Sigmoid colon (tissue), 7 donors: Measurements from ENCODE around the gene TNFRSF13B. TPM values are rescaled to one million over a fixed set of nuclear protein-coding genes. Genes with fewer than 3 reads are reported as not detected.
"Not testable (repeated sequence)": the region's sequence is repeated elsewhere in the genome, so short reads cannot be mapped to it uniquely, and the experiment has no call there.

ENCODE experiments used
- DNase-seq: peaks from one replicate; pipeline ENCODE4 v3.0.0-alpha.2; 2019
- H3K27ac ChIP-seq, 4 donors: fragments of 200-600 bp; sonication (generic); one replicate each; pipeline ENCODE4 v1.5.1; 2016 to 2019; ENCODE audit warnings: mild to moderate bottlenecking in 1 of 4
- H3K27me3 ChIP-seq, 3 donors: fragments of 200-600 bp; sonication (generic); one replicate each; pipeline ENCODE4 v1.5.1; 2019; ENCODE audit warnings: mild to moderate bottlenecking in 1 of 3
- H3K36me3 ChIP-seq, 4 donors: fragments of 200-600 bp; sonication (generic); one replicate each; pipeline ENCODE4 v1.5.1; 2016 to 2019
- H3K4me1 ChIP-seq, 4 donors: fragments of 200-600 bp; sonication (generic); one replicate each; pipeline ENCODE4 v1.5.1; 2017 to 2019
- H3K4me3 ChIP-seq, 4 donors: fragments of 200-600 bp; sonication (generic); one replicate each; pipeline ENCODE4 v1.5.1; 2017 to 2019; ENCODE audit warnings: mild to moderate bottlenecking in 2 of 4, moderate library complexity in 1 of 4
- H3K9me3 ChIP-seq, 4 donors: fragments of 200-600 bp in 3 of 4; sonication (generic) in 3 of 4; one replicate each; pipeline versions ENCODE4 v1.5.1 to v1.6.1; 2013 to 2019
- EP300 ChIP-seq, 4 donors: sonication (generic); formaldehyde crosslinking; IDR thresholded peaks; one replicate each; pipeline ENCODE4 v1.6.1; 2017; ENCODE audit warnings: antibody characterized with exemption in 4 of 4
- POLR2A ChIP-seq, 2 donors: fragments of 450-650 bp; IDR thresholded peaks; one replicate each; pipeline ENCODE4 v1.6.1; 2016; ENCODE audit warnings: antibody characterized with exemption in 2 of 2, mild to moderate bottlenecking in 2 of 2, moderate library complexity in 2 of 2
- POLR2AphosphoS5 ChIP-seq, 4 donors: sonication (generic); formaldehyde crosslinking; IDR thresholded peaks; one replicate each; pipeline ENCODE4 v1.6.1; 2017; ENCODE audit warnings: antibody characterized with exemption in 4 of 4
- WGBS, 2 donors: extraction: QIAGEN DNeasy Blood & Tissue Kit; methylation state at CpG; one replicate each; pipeline ENCODE4 v1.1.7; 2013; 5-methylcytosine and 5-hydroxymethylcytosine counted together
- intact Hi-C: fragments of 100-400 bp; cut with DNase I; formaldehyde crosslinking; loops from one replicate; pipeline ENCODE4 v1.15.1; 2023
- polyA plus RNA-seq, 3 donors: library from polyadenylated mRNA; stranded (reverse); fragments of 200-250 nt; gene quantifications; one replicate each; pipeline ENCODE4 v1.2.3, GENCODE V29; 2013
- total RNA-seq, 4 donors: library from RNA; depleted of rRNA; stranded (reverse); fragments of >200 nt; gene quantifications; one replicate each; pipeline ENCODE4 v1.1.0, GENCODE V29; 2016
- TF ChIP-seq, protein P1 (sequence below), 4 experiments: fragments of 450-650 bp in 3 of 4; fragments of 200-600 bp in 1 of 4; IDR thresholded peaks; one replicate each; pipeline ENCODE4 v1.5.1; 2016 to 2019; ENCODE audit warnings: antibody characterized with exemption in 4 of 4, mild to moderate bottlenecking in 3 of 4, moderate library complexity in 2 of 4
- donor health status: healthy with polysubstance abuse.
- donor health status: Bipolar disorder and iron deficiency.
- donor health status: healthy.

The TNFRSF13B gene
- total and polyA plus RNA-seq, 7 donors: 15.2 TPM; not detected in 6

DNA sequence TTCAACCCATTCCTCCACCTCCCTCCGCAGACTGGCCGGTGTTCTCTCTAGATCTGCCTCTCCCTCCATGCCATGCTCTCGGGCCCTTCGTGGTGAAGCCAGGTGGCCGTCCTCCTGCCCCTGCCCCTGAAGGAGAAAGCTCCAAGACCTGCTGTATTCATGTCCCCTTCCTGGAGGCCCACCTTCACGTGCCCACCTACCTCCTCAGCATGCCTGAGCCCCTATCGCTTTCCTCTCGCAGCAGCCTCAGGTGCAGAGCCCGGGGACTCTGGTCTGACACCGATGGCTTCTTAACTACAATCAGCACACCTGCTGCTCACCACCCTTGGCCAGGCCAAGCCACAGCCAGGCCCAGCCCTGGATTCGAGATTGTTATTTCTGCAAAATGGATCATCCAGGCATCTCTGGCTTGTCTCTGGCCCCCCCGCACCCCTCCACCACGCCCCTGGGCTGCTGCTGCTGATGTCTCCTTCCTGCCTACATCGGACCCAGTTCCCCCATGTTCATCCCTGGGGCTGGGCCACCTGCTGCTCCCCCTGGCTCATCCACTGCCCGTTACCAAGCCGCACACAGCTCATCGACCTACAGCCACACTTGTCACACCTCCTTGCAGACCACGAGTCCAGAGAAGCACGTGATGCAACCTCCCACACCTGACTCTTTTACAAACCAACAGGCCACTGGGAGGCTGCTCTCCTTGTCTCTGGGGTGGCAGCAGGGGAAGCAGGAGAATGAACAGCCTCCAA lies 32.5 kb upstream of the TNFRSF13B start:
- no peak overlapping the region for H3K27ac ChIP-seq

DNA sequence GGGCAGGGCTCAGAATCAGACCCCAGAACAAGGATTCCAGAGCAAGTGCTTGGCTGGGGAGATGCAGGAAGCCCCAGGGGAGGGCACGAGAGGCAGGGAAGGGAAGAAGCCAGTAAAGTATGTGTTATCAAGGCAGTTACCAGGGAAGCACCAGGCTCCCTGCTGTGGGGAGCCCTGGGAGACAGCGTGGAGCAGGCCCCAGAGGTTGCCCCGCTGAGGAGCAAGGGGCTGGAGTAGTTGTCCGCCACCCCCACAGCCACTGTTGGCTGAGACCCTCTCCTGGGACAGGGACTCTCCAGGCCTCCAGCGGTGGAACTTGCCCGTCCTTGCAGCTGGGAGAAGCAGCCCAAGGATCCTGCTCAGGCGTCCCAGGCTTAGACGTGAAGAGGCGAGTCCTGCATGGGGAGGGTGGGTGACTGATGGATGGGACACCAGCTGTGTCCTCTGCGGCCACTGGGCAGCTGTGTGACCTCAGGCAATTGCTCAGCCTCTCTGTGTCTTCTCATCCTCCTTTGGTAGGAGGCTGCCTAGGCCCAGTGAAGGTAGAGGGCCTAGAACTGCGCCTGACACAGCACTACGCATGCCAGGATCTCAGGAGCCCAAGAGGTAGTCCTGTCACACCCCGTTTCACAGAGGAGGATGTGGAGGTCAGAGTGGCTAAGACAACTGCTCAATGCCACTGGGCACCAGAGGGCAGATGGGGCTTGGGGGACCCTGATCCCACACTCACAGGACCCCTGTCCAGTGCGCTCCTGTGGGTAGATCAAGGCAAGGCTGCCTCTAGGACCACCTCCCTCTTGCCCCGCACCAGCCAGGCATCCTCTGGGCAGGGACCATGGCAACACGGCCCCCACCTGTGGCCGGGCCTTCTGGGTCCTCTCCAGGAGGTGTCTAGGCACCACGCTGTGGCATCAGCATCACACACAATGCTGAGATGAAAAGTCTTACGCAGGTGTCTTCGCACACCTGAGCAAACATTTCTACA lies 31.1 kb upstream of the TNFRSF13B start:
- H3K27me3 ChIP-seq, H3K36me3 ChIP-seq, H3K4me3 ChIP-seq, H3K4me1 ChIP-seq, H3K9me3 ChIP-seq, DNase-seq, H3K27ac ChIP-seq: not testable (repeated sequence)
- WGBS, 2 donors: 69 to 89% methylated on average over 20 of the region's 20 CpGs
- intact Hi-C loops: loop anchor here (5.0 to 10.0 kb wide), 3 partner anchors 102 to 234 kb away; partner anchors contain the start of gene FLCN

More for the DNA sequence above, 32.5 kb upstream of the TNFRSF13B start:
- intact Hi-C loops: loop anchor here (5.0 to 10.0 kb wide), 3 partner anchors 100 to 233 kb away; partner anchors contain the start of gene FLCN
- Histone ChIP-seq H3K27me3 (no peaks in the 10 kb centered on the region), H3K9me3 (no peaks in the 10 kb centered on the region), H3K4me3 (no peak overlapping the region), H3K4me1 (peaks cover 0 to 10% (median 7%) of the 10 kb centered on the region in 4 donors), H3K36me3 (no peaks in the 10 kb centered on the region)
- DNase-seq: no peak
- TF ChIP-seq, protein P1, sequence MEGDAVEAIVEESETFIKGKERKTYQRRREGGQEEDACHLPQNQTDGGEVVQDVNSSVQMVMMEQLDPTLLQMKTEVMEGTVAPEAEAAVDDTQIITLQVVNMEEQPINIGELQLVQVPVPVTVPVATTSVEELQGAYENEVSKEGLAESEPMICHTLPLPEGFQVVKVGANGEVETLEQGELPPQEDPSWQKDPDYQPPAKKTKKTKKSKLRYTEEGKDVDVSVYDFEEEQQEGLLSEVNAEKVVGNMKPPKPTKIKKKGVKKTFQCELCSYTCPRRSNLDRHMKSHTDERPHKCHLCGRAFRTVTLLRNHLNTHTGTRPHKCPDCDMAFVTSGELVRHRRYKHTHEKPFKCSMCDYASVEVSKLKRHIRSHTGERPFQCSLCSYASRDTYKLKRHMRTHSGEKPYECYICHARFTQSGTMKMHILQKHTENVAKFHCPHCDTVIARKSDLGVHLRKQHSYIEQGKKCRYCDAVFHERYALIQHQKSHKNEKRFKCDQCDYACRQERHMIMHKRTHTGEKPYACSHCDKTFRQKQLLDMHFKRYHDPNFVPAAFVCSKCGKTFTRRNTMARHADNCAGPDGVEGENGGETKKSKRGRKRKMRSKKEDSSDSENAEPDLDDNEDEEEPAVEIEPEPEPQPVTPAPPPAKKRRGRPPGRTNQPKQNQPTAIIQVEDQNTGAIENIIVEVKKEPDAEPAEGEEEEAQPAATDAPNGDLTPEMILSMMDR (IDR thresholded peaks at IDR 0.05): no peak
- no peak for TF ChIP-seq POLR2A (IDR thresholded peaks at IDR 0.05)
- no peak for TF ChIP-seq POLR2AphosphoS5 (IDR thresholded peaks at IDR 0.05)
- TF ChIP-seq EP300 (IDR thresholded peaks at IDR 0.05): no peak
- 87% methylated on average over 19 of the region's 19 CpGs for WGBS, 2 donors

DNA sequence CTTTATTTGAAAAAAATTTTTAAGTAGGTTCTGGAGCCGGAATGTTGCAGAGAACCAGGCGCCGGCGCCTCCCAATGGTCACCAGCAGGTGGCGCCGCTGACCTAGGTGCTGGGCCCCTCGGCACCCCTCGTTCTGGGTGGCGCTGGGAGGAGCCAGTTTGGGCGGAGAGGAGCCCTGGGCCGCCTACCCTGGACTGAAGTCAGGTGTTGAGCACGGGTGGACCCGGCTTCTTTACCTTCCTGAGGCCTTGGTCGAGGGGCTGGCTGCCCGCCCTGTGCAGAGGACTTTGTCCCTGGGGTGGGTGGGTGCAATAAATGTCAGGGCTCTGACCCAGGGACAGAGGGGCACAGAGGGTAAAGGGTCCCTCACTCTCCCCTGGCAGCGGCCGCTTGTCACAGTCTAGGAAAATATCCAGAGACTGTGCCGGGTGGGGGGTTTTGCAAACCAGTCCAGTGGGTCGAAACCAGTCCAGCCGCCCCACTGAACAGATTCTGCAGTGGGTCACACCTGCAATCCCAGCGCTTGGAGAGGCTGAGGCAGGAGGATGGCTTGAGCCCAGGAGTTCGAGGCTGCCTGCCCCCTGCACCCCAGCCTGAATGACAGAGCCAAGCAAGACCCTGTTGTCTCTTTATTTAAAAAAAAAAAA lies 30.1 kb upstream of the TNFRSF13B start:
- Histone ChIP-seq H3K9me3 (no peaks in the 10 kb centered on the region), H3K4me3 (no peak overlapping the region), H3K36me3 (no peaks in the 10 kb centered on the region), H3K27ac (no peak overlapping the region), H3K4me1 (peaks cover 0 to 10% (median 7%) of the 10 kb centered on the region in 4 donors), H3K27me3 (no peaks in the 10 kb centered on the region)
- 16 to 27% methylated on average over 22 of the region's 22 CpGs for whole genome bisulfite sequencing, 2 donors
- intact Hi-C loops: loop anchor here (5.0 to 10.0 kb wide), 3 partner anchors 103 to 235 kb away; partner anchors contain the start of gene FLCN
- DNase-seq: peak; percentile 89
- no peak for TF ChIP-seq POLR2A (IDR thresholded peaks at IDR 0.05)
- no peak for TF ChIP-seq EP300 (IDR thresholded peaks at IDR 0.05)
- TF ChIP-seq, protein P1 (IDR thresholded peaks at IDR 0.05): peak; percentile 76 to 96 (median 90)
- peak in 1 of 4 donors; percentile 11 for TF ChIP-seq POLR2AphosphoS5 (IDR thresholded peaks at IDR 0.05)

DNA sequence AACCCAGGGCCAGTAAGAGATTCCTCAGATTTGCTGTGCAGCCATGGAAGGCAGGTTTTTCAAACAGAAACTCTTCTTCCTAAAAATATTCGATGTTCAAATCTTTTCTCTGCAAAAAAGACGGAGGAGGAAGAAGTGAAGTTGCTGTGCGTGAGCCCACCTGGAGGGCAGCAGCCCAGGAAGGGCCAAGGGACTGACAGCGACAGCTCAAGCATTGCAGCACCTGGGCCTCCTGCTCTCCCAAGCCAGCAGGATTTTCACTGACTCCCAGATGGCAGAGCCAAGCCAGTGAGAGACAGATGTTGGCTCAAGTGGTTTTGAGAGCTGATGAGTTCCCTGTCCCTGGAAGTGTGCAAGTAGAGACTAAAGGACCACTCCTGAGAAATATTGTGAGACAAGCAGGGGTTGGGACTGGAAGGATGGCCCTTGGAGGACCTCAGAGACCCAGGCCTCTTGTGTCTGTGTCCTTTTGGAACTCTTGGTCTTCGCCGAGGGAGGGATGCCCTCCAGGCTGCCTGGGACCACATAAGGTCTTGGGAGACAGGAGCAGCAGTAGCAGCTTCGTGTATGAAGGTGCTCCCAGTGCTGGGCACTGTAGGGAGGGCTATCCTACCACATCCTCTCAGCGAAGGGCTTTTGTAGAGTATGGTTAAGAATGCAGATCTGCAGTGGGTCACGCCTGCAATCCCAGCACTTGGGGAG lies 29.3 kb upstream of the TNFRSF13B start:
- H3K27ac ChIP-seq: no peak overlapping the region
- WGBS, 2 donors: 72 to 79% methylated on average over 9 of the region's 9 CpGs
- peaks cover 0 to 10% (median 7%) of the 10 kb centered on the region in 4 donors for H3K4me1 ChIP-seq
- H3K36me3 ChIP-seq: no peaks in the 10 kb centered on the region
- intact Hi-C loops: loop anchor here (5.0 to 10.0 kb wide), 3 partner anchors 104 to 236 kb away; partner anchors contain the start of gene FLCN
- peak; percentile 44 for DNase-seq
- no peaks in the 10 kb centered on the region for H3K9me3 ChIP-seq
- TF ChIP-seq EP300 (IDR thresholded peaks at IDR 0.05): no peak
- TF ChIP-seq POLR2AphosphoS5 (IDR thresholded peaks at IDR 0.05): no peak
- TF ChIP-seq, protein P1 (IDR thresholded peaks at IDR 0.05): no peak
- TF ChIP-seq POLR2A (IDR thresholded peaks at IDR 0.05): no peak
- H3K4me3 ChIP-seq: no peak overlapping the region
- H3K27me3 ChIP-seq: no peaks in the 10 kb centered on the region
